Left renal pelvis (tissue), 4 donors: ENCODE results near the gene EZH1. TPM values are rescaled to one million over a fixed set of nuclear protein-coding genes. Genes with fewer than 3 reads are reported as not detected.
"Not testable (repeated sequence)": the region's sequence is repeated elsewhere in the genome, so short reads cannot be mapped to it uniquely, and the experiment has no call there.

Experiments used
- DNase-seq, 4 donors: peaks; one replicate each; pipeline ENCODE4 v3.0.0-alpha.2; 2013; ENCODE audit warnings: low read depth in 4 of 4, low spot score in 3 of 4
- polyA plus RNA-seq, 4 donors: library from polyadenylated mRNA; unstranded; fragments of 120-200 nt; gene quantifications; one replicate each; pipeline ENCODE4 v1.2.1, GENCODE V29; 2013; ENCODE audit not compliant: insufficient read length in 4 of 4

The EZH1 gene
- polyA plus RNA-seq, 4 donors: 30.8 to 64.0 (median 45.3) TPM

DNA sequence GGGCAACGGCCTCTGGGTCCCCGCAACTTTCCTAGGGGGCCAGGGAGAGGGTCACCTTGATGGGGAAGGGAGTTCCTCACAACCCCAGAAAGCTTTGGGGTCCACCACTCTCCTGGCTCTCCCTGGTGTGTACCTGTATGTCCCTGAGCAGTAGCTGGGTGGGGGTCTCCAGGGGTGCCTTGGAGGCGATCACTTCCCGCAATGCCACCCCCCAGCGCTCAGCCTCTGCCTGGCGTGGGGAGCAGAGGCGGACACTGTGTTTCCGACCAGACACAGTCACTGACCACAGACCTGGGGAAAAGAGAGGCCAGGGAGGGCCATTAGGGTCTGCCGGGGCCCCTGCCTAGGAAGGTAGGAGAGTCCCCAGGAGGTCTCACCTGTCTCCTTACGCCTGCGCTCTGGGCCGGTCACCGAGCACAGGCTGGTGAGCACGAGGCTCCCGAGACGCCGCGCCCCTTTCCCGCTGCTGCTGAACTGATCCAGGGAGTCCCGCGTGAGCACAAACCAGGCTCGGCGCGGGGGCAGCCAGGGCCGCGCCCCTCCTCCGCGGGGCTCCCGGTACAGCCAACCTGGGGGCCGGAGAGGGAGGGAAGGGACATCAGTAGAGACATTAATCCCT lies 71.5 kb downstream of the EZH1 start:
- no peak for DNase-seq

GRCh38 chr17:42672038-42672437 lies 72.8 kb downstream of the EZH1 start:
- DNase-seq: no peak

- no peak for DNase-seq
Observed at GRCh38 chr17:42670789-42671657, 73.8 kb downstream of the EZH1 start.

DNA sequence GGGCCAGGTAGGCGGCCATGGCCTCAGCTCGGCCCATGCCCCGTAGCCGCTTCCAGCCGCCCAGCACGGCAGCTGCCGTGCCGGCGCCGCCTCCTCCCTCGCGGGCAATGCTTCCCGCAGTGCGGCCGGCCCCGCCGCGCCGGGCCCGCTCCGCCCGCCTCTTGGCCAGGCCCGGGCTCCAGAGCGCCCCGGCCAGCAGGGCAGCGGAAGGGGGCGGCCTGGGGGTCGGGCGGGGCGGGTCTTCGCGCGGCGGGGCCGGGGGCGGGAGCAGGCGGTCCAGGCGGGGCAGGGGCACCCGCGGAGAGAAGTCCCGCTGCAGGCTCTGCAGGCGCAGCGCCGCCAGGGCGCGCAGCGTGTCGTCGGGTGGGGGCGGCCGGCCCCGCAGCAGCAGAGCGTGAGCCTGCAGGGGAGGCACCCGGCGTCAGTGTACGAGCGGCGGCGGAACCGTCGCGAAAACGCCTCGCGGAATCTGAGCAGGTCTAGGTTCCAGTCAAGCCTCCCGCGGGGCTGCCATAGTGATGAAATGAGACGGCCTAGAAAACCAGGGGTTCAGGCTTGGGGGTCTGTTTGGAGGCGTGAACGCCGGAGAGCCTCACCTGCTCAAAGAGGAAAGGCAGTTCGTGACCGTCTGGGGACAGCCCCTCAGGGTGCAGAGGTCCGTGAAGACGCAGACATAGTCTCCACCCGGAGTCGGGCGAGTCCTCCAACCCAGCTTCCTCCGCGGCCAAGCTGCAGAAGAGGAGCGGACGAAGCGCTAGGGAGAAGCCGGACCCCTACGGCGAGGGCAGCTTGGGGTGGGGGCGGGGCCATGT lies 74.7 kb downstream of the EZH1 start:
- DNase-seq: no peak

GRCh38 chr17:42669705-42669976 lies 75.2 kb downstream of the EZH1 start:
- no peak for DNase-seq

DNA sequence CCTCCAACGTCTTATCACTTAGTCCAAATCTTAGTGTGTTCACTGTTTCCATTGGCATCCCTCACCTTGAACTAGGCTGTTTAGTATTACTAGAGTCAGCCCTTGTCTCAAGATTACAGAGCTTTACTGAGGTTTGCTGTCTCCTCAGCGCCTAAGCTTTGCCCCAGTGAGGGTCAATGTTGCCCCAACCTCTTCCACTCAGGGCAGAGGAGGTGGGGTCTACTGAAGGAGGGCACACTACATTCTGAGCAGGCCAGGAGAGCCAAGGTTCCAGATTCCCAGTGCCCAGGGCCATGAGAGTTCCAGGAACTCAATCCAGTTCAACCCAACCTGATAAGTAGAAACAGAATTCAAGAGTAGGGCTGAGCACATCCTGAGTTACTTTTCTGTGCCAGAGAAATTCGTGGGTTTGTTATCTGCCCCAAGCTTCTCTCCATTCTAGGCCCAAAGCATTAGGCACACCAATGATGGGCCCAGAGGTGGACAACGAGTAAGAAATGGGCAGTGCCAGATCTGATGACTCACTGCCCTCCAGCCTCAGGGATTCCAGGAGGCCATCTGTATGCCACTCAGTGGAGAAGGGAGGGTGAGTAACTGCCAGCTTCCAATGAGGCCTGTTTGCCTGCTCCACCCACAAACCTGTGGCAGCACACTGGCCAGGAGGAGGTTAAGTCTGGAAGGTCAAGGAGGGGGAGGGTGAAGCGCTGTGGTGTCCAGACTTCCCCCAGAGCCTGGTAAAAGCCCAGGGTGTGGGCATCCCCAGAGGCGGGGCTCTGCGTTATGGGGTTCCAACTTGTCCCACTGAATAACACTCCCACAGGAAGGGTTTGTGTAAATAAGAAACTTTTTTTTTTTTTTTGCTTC lies 77.5 kb downstream of the EZH1 start:
- no peak for DNase-seq

DNA sequence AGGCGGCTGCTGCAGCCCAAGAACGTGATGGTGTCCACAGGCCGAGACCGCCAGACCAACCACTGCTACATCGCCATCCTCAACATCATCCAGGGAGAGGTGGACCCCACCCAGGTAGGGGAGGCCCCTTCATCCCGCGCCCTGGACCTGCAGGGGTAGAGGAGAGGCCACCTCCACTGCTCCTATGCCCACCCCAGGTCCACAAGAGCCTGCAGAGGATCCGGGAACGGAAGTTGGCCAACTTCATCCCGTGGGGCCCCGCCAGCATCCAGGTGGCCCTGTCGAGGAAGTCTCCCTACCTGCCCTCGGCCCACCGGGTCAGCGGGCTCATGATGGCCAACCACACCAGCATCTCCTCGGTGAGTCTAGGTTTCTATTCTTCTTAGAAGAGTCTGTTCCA lies 78.7 kb downstream of the EZH1 start:
- not testable (repeated sequence) for DNase-seq

DNA sequence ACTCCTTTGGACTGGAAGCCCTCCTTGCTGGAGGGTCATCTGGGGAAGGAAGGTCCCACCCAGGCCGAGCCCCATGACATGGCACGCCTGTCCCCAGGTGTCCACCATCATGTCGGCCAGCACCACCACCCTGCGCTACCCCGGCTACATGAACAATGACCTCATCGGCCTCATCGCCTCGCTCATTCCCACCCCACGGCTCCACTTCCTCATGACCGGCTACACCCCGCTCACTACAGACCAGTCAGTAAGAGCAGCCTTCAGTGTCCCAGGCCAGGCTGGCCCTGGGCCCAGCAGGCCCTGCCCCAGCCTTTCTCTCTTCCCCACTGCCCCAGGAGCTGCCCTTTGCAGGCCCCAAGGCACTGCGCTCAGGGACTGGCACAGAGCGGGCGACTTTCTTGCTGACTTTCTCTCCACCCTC lies 79.2 kb downstream of the EZH1 start:
- DNase-seq: no peak

- DNase-seq: no peak
Observed at GRCh38 chr17:42660692-42661345, 84.0 kb downstream of the EZH1 start.

GRCh38 chr17:42659932-42660274 lies 84.9 kb downstream of the EZH1 start:
- DNase-seq: not testable (repeated sequence)

DNA sequence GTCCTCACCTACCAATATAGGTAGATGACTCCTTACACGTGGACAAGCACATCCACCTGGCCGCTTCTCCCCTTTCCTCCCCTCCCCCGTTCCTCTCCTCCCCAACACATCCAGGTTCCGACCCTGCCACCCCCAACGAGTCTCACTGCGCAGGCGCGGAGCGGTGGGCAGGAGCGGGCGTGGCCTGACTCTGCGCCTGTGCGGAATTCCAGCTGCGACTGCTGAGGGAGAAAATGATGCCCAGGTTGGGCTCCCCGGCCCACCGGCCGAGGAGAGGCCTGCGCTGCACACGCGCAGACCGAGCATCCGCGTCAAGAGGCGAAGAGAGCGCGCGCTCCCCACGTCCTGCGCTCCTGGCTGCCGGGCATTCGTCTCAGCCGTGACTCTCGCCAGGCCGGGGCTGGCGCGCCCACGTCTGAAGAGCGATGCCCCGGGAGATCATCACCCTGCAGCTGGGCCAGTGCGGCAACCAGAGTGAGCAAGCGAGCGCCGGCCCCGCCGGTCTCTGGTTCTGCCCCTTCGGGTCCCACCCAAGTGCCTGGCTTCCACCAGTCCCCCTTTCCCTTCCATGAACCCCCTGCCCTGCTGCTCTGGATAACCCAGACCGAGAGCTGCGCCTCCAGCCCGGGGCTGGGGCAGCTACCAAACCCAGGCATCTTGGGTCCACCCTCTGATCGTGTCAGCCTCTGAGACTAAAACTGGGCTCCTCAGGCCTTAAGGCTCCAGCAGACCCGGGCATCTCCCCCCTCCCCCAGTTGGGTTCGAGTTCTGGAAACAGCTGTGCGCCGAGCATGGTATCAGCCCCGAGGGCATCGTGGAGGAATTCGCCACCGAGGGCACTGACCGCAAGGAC lies 85.5 kb downstream of the EZH1 start, which contains the start of gene TUBG2:
TUBG2 (plus strand) TSS at position 206 of the 853 bp plus-strand sequence; CDS start at position 426, 220 bp downstream.
- DNase-seq: peak in 3 of 4 donors; percentile 82 to 86 (median 86)

- no peak for DNase-seq
Observed at GRCh38 chr17:42657824-42658588, 86.8 kb downstream of the EZH1 start.

GRCh38 chr17:42655528-42655927 lies 89.3 kb downstream of the EZH1 start:
- DNase-seq: no peak

GRCh38 chr17:42653179-42654124 lies 91.4 kb downstream of the EZH1 start:
- DNase-seq: no peak

DNA sequence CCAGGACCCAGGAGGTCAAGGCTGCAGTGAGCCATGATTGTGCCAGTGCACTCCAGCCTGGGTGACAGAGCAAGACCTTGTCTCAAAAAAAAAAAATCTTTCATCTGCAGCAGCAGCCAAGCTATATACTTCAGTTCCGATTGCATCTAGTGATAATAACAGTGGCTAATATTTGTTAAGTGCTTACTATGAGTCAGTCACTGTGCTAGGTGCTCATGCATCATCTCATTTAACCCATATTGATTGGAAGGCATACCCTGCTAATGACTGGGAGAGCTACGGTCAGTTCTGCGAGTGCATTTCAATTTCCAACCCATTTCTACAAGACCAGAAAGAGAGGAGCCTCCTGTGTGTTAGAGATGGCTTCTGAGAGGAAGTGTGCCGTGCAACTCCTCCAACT lies 93.4 kb downstream of the EZH1 start:
- no peak for DNase-seq
